ENCODE results near the gene IQCE.

The IQCE gene

GRCh38 chr7:2649991-2650390 is 91.2 kb downstream of the IQCE start:
- DNase-seq (ENCODE audit: low spot score) = no peak

DNA sequence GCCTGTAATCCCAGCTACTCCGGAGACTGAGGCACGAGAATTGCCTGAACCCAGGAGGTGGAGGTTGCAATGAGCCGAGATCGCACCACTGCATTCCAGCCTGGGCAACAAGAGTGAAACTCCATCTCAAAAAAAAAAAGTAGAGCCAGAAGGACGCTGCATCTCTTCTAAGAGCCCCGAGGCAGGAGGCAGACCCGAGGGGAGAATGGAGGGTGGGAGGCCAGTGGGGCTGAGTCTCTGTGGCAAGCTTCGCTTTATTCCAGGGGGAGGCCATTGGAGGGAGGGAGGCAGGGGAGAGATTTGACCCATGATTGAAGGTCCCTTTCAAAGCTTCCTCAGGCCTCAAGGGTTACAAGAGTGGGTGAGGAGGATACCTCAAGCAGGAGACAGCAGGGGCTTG is 91.7 kb downstream of the IQCE start:
- DNase-seq (ENCODE audit: low spot score) = no peak

DNA sequence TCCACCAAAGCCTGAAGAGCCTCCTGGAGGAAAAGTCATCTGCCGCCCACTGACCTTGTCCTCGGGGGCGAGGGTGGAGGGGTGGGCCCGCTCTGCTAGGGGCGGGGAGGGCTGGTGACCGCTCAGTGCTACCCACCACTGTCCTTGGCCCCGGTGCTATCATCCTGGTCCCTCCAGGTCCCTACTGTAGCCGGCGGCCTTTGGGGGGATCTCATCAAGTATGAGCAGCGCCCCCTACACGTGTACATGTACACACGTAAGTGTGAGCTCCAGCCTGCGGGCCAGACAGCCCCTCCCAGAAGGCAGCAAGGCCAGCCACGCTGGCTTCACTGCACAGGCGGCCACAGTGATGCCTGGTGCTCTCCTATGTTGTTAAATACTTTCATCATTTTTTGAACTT is 92.6 kb downstream of the IQCE start:
- DNase-seq (ENCODE audit: low spot score) = no peak

- no peak for DNase-seq (ENCODE audit: low spot score)
These were observed 93.3 kb downstream of the IQCE start for GRCh38 chr7:2651847-2652735.

DNA sequence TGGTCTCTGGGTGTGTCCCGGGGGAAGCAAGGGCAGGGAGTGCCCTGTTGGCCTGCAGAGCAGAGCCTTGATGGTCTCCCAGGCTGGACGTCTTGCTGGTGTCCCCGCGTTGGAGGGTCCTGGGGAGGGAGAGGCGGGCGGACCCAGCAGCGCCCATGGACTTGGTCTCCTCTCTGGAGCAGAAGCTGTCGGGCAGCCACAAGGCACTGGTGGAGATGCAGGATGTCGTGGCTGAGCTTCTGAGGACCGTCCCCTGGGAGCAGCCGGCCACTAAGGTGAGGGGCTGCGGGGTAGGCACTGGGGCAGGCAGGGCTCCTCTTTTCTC is 93.9 kb downstream of the IQCE start:
- no peak for DNase-seq (ENCODE audit: low spot score)

DNA sequence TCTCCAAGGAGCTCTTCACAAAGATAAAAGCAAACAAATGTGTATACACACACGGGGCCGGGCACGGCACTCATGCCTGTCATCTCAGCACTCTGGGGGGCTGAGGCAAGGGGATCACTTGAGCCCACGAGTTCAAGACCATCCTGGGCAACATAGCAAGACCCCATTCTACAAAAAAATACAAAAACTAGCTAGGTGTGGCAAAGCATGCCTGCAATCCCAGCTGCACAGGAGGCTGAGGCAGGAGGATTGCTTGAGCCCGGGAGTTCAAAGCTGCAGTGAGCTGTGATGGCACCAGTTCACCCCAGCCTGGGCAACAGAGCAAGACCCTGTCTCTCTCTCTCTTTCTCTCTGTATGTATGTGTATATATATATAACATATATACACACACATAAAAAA is 95.3 kb downstream of the IQCE start:
- no peak for DNase-seq (ENCODE audit: low spot score)

- DNase-seq (ENCODE audit: low spot score) = no peak
These were observed 97.3 kb downstream of the IQCE start for GRCh38 chr7:2655870-2656614.

DNA sequence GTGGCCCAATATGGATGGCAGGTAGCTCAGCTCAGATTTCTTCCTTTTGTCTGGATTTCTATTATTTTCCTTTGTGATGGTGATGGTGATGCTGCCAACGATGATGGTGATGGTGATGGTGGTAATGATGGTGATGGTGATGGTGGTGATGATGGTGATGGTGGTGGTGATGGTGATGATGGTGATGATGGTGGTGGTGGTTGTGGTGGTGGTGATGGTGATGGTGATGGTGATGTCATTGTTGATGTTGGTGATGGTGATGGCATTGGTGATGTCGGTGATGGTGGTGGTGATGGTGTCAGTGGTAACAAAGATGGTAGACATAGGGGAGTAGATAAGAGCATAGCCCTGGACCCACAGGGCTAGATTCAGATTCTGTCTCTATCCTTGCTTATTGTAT is 98.4 kb downstream of the IQCE start:
- DNase-seq (ENCODE audit: low spot score) = no peak

GRCh38 chr7:2657920-2658671 is 99.3 kb downstream of the IQCE start:
- no peak for DNase-seq (ENCODE audit: low spot score)

DNA sequence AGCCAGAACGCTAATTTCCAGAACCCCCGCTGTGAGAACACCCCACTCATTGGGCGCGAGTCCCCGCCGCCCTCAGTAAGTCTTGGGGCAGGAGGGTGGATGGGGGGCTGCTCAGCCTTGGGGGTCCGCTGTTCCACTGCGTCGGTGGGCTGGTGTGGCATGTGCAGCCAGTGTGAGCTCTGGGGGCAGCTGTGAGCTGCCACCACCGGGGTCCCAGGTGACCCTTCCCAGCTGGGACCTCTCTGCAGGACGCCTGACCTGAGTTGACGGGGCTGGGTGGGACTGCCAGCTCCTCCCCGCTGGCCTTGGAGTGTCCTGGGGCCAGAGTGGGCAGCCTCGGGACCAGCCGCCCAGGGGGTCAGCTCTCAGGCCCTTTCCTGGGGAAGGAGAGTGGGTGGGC is 100.2 kb downstream of the IQCE start:
- DNase-seq (ENCODE audit: low spot score) = no peak

DNA sequence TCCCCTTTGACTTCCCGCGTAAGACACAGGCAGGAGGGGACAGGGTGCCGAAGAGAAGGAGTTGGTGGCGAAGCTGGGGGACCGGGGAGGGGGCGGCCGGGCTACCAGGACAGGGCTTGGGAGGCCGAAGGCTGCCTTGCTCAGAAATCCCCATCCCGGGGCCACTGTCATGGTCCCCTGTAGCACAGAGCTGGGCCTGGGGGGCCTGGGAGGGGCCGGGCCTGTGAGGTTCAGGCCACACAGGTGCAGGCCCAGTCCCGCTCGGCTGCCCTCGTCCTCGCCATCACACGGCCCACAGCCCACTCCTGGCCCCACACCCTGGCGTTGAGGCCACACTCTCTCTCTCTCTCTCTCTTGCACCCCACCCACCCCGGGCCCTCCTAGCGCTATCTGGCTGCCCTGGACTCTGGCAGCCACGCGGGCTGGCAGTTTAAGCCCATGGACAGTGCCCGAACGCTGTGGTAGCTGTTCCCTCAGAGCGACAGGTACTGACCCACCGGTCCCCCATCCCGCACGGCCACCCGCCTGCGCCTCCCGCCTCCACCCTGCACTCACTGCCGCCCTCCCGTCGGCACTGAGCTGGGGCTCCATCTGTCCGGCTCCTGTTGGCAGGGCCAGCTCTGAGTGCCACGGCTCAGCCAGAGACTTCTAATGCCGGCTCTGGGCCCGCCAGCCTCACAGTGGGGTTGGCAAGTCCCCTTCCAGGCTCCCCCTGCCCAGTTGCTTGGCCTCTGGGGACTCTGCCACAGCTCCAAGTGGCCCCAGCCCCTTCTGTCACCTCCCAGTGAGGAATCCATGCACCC is 101.0 kb downstream of the IQCE start:
- DNase-seq (ENCODE audit: low spot score) = no peak

- DNase-seq (ENCODE audit: low spot score) = peak; percentile 67
These were observed 101.7 kb downstream of the IQCE start for GRCh38 chr7:2660359-2661095.

GRCh38 chr7:2661096-2661449 is 102.3 kb downstream of the IQCE start:
- DNase-seq (ENCODE audit: low spot score) = no peak

- no peak for DNase-seq (ENCODE audit: low spot score)
These were observed 103.0 kb downstream of the IQCE start for GRCh38 chr7:2661602-2662272.

- no peak for DNase-seq (ENCODE audit: low spot score)
These were observed 103.7 kb downstream of the IQCE start for GRCh38 chr7:2662273-2663120.

- DNase-seq (ENCODE audit: low spot score) = no peak
These were observed 104.5 kb downstream of the IQCE start for GRCh38 chr7:2663121-2663886.

GRCh38 chr7:2663960-2664359 is 105.2 kb downstream of the IQCE start:
- no peak for DNase-seq (ENCODE audit: low spot score)

Measured in AG20443 (cell line).